ENCODE measurements around the gene GCGR. TPM values are rescaled to one million over a fixed set of nuclear protein-coding genes. Genes with fewer than 3 reads are reported as not detected.

GCGR gene
- total RNA-seq, 1 donor from 2014 or later, result 0.74 TPM

- Mint-ChIP-seq H3K4me3 (peak overlapping the region; percentile 88), H3K27me3 (ENCODE audit: low read depth) (no peaks in the 10 kb centered on the region), H3K27ac (peak overlapping the region; percentile 95), H3K4me1 (peaks cover 19% of the 10 kb centered on the region), H3K9me3 (no peaks in the 10 kb centered on the region), H3K36me3 (no peaks in the 10 kb centered on the region)
- no peak for DNase-seq (ENCODE audit: low spot score in 2 of 2, unreplicated experiment in 2 of 2)
- TF ChIP-seq CTCF (IDR thresholded peaks at IDR 0.05; ENCODE audit: unreplicated experiment), result no peak
Measured at GRCh38 chr17:81831957-81832607, 28.1 kb downstream of the GCGR start.

GRCh38 chr17:81832608-81833159 is 28.7 kb downstream of the GCGR start:
- DNase-seq (ENCODE audit: low spot score in 2 of 2, unreplicated experiment in 2 of 2), result peak in 1 of 2 experiments; percentile 59
- no peak for TF ChIP-seq CTCF (IDR thresholded peaks at IDR 0.05; ENCODE audit: unreplicated experiment)

GRCh38 chr17:81833160-81833920 is 29.4 kb downstream of the GCGR start, which contains the start of gene MCRIP1:
TSS of gene MCRIP1 (minus strand) at chr17:81833291. CDS start at chr17:81824506, 8,785 bp downstream.
- peak within 1 kb of the TSS; percentile 88 for H3K4me3 Mint-ChIP-seq
- no peaks in the 10 kb centered on the region for H3K36me3 Mint-ChIP-seq
- DNase-seq (ENCODE audit: low spot score in 2 of 2, unreplicated experiment in 2 of 2), result peak; percentile 96 to 97
- peak within 1 kb of the TSS; percentile 96 for H3K27ac Mint-ChIP-seq
- H3K9me3 Mint-ChIP-seq, result no peaks in the 10 kb centered on the region
- H3K27me3 Mint-ChIP-seq (ENCODE audit: low read depth), result no peaks in the 10 kb centered on the region
- H3K4me1 Mint-ChIP-seq, result peaks cover 19% of the 10 kb centered on the region
- no peak for TF ChIP-seq CTCF (IDR thresholded peaks at IDR 0.05; ENCODE audit: unreplicated experiment)

More at GRCh38 chr17:81832608-81833159, 28.7 kb downstream of the GCGR start:
- Mint-ChIP-seq H3K4me3 (peak overlapping the region; percentile 88), H3K4me1 (peaks cover 19% of the 10 kb centered on the region), H3K27ac (peak overlapping the region; percentile 95), H3K9me3 (no peaks in the 10 kb centered on the region), H3K27me3 (ENCODE audit: low read depth) (no peaks in the 10 kb centered on the region), H3K36me3 (no peaks in the 10 kb centered on the region)

- Mint-ChIP-seq H3K4me1 (peaks cover 25% of the 10 kb centered on the region), H3K27me3 (ENCODE audit: low read depth) (no peaks in the 10 kb centered on the region), H3K4me3 (peak overlapping the region; percentile 81), H3K36me3 (no peaks in the 10 kb centered on the region), H3K9me3 (no peaks in the 10 kb centered on the region), H3K27ac (peak overlapping the region; percentile 96)
- TF ChIP-seq CTCF (IDR thresholded peaks at IDR 0.05; ENCODE audit: unreplicated experiment), result no peak
- no peak for DNase-seq (ENCODE audit: low spot score in 2 of 2, unreplicated experiment in 2 of 2)
Measured at GRCh38 chr17:81833921-81834830, 30.2 kb downstream of the GCGR start.

GRCh38 chr17:81834831-81835267 is 30.9 kb downstream of the GCGR start, which contains the start of gene PPP1R27:
TSS of gene PPP1R27 (minus strand) at chr17:81835050. CDS start at chr17:81834953, 97 bp downstream.
- Mint-ChIP-seq H3K36me3 (no peaks in the 10 kb centered on the region), H3K4me3 (peak within 1 kb of the TSS; percentile 81), H3K27me3 (ENCODE audit: low read depth) (no peaks in the 10 kb centered on the region), H3K4me1 (peaks cover 23% of the 10 kb centered on the region), H3K9me3 (no peaks in the 10 kb centered on the region), H3K27ac (peak within 1 kb of the TSS; percentile 96)
- DNase-seq (ENCODE audit: low spot score in 2 of 2, unreplicated experiment in 2 of 2), result no peak
- no peak for TF ChIP-seq CTCF (IDR thresholded peaks at IDR 0.05; ENCODE audit: unreplicated experiment)

Measured in mesothelial cell of epicardium (in vitro differentiated cells).